Smooth muscle cell (in vitro differentiated cells): Measurements from ENCODE around the gene WDR35. TPM values are rescaled to one million over a fixed set of nuclear protein-coding genes. Genes with fewer than 3 reads are reported as not detected.
"Not testable (repeated sequence)": the region's sequence is repeated elsewhere in the genome, so short reads cannot be mapped to it uniquely, and the experiment has no call there.

Experiments used
- DNase-seq: peaks from one replicate; lab custom pipeline; 2025; ENCODE audit not compliant: unreplicated experiment; lab: John Stamatoyannopoulos, UW
- H2AFZ ChIP-seq: fragments of 200-600 bp; sonication (generic); 2 replicates; pipeline ENCODE4 v1.6.0; 2016; ENCODE audit warnings: antibody characterized with exemption, low read depth, mild to moderate bottlenecking
- H3F3A ChIP-seq: fragments of 200-600 bp; sonication (generic); 2 replicates; pipeline ENCODE4 v1.6.0; 2017; ENCODE audit warnings: antibody characterized with exemption, low read depth
- H3K27ac ChIP-seq: fragments of 200-600 bp; sonication (generic); 2 replicates; pipeline ENCODE4 v1.5.1; 2016; ENCODE audit warnings: low read depth, mild to moderate bottlenecking
- H3K27me3 ChIP-seq: fragments of 200-600 bp; sonication (generic); 2 replicates; pipeline ENCODE4 v1.6.1; 2016; ENCODE audit warnings: low read depth, mild to moderate bottlenecking
- H3K36me3 ChIP-seq: fragments of 200-600 bp; sonication (generic); 2 replicates; pipeline ENCODE4 v1.5.1; 2016; ENCODE audit warnings: low read depth
- H3K4me1 ChIP-seq: fragments of 200-600 bp; sonication (generic); 2 replicates; pipeline ENCODE4 v1.5.1; 2016; ENCODE audit warnings: low read depth
- H3K4me2 ChIP-seq: fragments of 200-600 bp; sonication (generic); 2 replicates; pipeline ENCODE4 v1.6.0; 2016; ENCODE audit warnings: mild to moderate bottlenecking
- H3K4me3 ChIP-seq: fragments of 200-600 bp; sonication (generic); 2 replicates; pipeline ENCODE4 v1.5.1; 2016; ENCODE audit warnings: mild to moderate bottlenecking
- H3K79me2 ChIP-seq: fragments of 200-600 bp; sonication (generic); 2 replicates; pipeline ENCODE4 v1.6.0; 2016; ENCODE audit warnings: low read depth, mild to moderate bottlenecking
- H3K9ac ChIP-seq: fragments of 200-600 bp; sonication (generic); 2 replicates; pipeline ENCODE4 v1.6.0; 2016; ENCODE audit warnings: low read depth
- H3K9me3 ChIP-seq: fragments of 200-600 bp; sonication (generic); replicated peaks from 2 replicates; pipeline ENCODE4 v1.5.1; 2016; ENCODE audit warnings: low read depth
- H4K20me1 ChIP-seq: fragments of 200-600 bp; sonication (generic); 2 replicates; pipeline ENCODE4 v1.6.0; 2016; ENCODE audit warnings: low read depth
- WGBS: methylation state at CpG from one replicate; pipeline ENCODE4 v1.1.7; 2016; ENCODE audit warnings: low lambda C conversion rate; 5-methylcytosine and 5-hydroxymethylcytosine counted together
- polyA plus RNA-seq: library from polyadenylated mRNA; unstranded; fragments of >200 nt; fragmentation: Nextera tagmentation; extraction: Ambion mirVana; gene quantifications from 2 replicates; pipeline ENCODE4 v1.2.1, GENCODE V29; 2016
- total RNA-seq: library from RNA; depleted of rRNA; stranded (reverse); fragments of >200 nt; gene quantifications from 2 replicates; pipeline ENCODE4 v1.2.3, GENCODE V29; 2014
- TF ChIP-seq, protein P1 (sequence below): fragments of 200-600 bp; sonication (generic); IDR thresholded peaks from 2 replicates; pipeline ENCODE4 v1.5.1; 2017; ENCODE audit warnings: borderline replicate concordance, mild to moderate bottlenecking, antibody characterized with exemption; ENCODE audit not compliant: insufficient read depth, poor library complexity, severe bottlenecking

WDR35 gene
- total and polyA plus RNA-seq, 2 experiments from 2014 or later = 0.70 to 4.7 TPM

DNA sequence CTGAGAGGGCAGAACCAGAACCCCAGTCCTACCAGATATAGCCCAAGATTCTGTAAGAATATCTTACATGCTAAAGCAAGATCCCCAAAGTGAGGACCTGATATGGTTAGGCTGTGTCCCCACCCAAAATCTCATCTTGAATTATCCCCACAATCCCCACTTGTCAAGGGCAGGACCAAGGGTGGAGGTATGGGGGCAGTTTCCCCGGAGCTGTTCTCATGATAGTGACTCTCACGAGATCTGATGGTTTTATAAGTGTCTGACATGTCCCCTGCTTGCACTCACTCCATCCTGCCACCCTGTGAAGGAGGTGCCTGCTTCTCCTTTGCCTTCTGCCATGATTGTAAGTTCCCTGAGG lies 108.0 kb downstream of the WDR35 start:
- Histone ChIP-seq H2AFZ (no peak overlapping the region), H4K20me1 (no peaks in the 10 kb centered on the region), H3K4me1 (no peaks in the 10 kb centered on the region), H3F3A (no peaks in the 10 kb centered on the region), H3K27ac (no peak overlapping the region), H3K4me2 (no peak overlapping the region), H3K4me3 (no peak overlapping the region), H3K27me3 (no peaks in the 10 kb centered on the region), H3K9me3 (no peaks in the 10 kb centered on the region), H3K79me2 (no peaks in the 10 kb centered on the region), H3K9ac (no peak overlapping the region), H3K36me3 (no peaks in the 10 kb centered on the region)
- TF ChIP-seq, protein P1, sequence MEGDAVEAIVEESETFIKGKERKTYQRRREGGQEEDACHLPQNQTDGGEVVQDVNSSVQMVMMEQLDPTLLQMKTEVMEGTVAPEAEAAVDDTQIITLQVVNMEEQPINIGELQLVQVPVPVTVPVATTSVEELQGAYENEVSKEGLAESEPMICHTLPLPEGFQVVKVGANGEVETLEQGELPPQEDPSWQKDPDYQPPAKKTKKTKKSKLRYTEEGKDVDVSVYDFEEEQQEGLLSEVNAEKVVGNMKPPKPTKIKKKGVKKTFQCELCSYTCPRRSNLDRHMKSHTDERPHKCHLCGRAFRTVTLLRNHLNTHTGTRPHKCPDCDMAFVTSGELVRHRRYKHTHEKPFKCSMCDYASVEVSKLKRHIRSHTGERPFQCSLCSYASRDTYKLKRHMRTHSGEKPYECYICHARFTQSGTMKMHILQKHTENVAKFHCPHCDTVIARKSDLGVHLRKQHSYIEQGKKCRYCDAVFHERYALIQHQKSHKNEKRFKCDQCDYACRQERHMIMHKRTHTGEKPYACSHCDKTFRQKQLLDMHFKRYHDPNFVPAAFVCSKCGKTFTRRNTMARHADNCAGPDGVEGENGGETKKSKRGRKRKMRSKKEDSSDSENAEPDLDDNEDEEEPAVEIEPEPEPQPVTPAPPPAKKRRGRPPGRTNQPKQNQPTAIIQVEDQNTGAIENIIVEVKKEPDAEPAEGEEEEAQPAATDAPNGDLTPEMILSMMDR = no peak
- 79% methylated on average over 2 of the region's 2 CpGs for WGBS
- no peak for DNase-seq

DNA sequence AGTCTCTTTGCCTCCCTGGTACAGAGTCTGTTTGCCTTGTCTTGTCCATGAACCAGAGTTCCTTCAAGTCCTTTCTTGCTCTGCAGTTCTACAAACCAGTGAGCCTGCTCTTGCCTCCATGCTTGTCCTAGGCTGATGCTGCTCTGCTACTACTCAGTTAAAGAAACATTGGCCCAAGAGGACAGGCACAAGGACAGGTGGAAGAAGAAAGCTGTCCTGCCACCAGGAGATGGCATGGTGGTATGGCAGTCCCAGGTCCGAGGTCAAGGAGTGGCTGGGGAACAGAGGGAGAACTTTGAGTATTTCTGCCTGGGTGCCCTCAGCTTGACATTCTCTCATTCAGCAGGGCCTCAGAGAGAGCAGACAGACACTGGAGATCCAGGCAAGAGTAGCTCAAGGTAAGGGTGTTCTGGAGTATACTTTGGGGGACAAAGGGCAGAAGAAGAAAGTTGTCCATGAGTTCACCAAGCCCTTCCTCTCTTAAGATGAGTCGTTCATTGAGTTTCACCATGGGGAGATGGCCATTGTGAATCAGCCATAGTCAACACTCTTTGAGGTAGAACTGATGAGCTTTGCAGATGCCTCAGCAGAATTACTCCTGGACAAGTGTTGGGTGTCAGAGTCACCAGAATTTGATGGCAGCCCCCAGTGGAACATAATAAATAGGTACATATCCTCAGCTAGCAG lies 108.5 kb downstream of the WDR35 start:
- TF ChIP-seq, protein P1 = no peak

DNA sequence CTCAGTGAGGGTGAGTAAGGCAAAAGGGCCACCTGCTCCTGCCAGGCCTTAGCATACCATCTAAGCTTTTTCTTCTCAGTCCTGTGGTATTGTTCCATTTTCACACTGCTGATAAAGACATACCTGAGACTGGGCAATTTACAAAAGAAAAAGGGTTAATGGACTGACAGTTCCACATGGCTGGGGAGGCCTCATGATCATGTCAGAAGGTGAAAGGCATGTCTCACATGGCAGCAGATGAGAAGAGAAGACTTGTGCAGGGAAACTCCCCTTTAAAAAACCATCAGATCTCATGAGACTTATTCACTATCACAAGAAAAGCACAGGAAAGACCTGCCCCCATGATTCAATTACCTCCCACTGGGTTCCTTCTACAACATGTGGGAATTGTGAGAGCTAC lies 109.7 kb downstream of the WDR35 start:
- not testable (repeated sequence) for H2AFZ ChIP-seq, H3K27ac ChIP-seq, H3K79me2 ChIP-seq, H3K4me1 ChIP-seq, H3K4me3 ChIP-seq, H3K9me3 ChIP-seq, H4K20me1 ChIP-seq, H3F3A ChIP-seq, H3K27me3 ChIP-seq, DNase-seq, H3K36me3 ChIP-seq, H3K4me2 ChIP-seq, H3K9ac ChIP-seq

More for the DNA sequence above, 108.5 kb downstream of the WDR35 start:
- H2AFZ ChIP-seq = no peak overlapping the region
- H3K9me3 ChIP-seq = no peaks in the 10 kb centered on the region
- H3K27ac ChIP-seq = no peak overlapping the region
- H3K79me2 ChIP-seq = no peaks in the 10 kb centered on the region
- H3K4me1 ChIP-seq = no peaks in the 10 kb centered on the region
- H3K27me3 ChIP-seq = no peaks in the 10 kb centered on the region
- no peaks in the 10 kb centered on the region for H3K36me3 ChIP-seq
- no peaks in the 10 kb centered on the region for H3F3A ChIP-seq
- H3K4me3 ChIP-seq = no peak overlapping the region
- H3K4me2 ChIP-seq = no peak overlapping the region
- no peak overlapping the region for H3K9ac ChIP-seq
- no peak for DNase-seq
- no peaks in the 10 kb centered on the region for H4K20me1 ChIP-seq
- WGBS = 91% methylated on average over 2 of the region's 2 CpGs

DNA sequence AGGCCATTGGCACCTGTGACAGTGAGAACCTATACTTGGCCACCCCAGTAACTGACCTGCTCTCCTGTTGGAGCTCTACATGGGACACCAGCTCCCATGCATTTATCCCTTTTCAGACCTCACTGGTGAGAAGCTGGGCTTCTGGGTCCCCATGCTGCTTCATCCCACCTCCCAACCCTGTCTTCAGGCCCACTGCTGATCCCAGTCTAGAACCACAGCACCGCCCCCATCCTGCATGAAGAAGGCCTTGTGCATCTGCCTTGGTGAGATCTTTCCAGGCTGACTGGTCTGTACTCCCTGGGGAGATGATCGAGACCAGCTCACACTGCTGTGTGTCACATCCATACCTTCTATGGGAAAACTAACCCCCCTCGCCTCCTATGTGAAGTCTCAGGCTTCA lies 110.8 kb downstream of the WDR35 start:
- Histone ChIP-seq H3K79me2 (no peaks in the 10 kb centered on the region), H3K27ac (no peak overlapping the region), H4K20me1 (no peaks in the 10 kb centered on the region), H3F3A (no peaks in the 10 kb centered on the region), H3K9me3 (no peaks in the 10 kb centered on the region), H2AFZ (no peak overlapping the region), H3K4me2 (no peak overlapping the region), H3K27me3 (no peaks in the 10 kb centered on the region), H3K36me3 (no peaks in the 10 kb centered on the region), H3K4me1 (no peaks in the 10 kb centered on the region), H3K4me3 (no peak overlapping the region), H3K9ac (no peak overlapping the region)
- TF ChIP-seq, protein P1 = no peak
- no peak for DNase-seq
- 97% methylated on average over 3 of the region's 3 CpGs for WGBS
